CD14-positive monocyte (primary cell): ENCODE measurements around the gene RAB14. TPM values are rescaled to one million over a fixed set of nuclear protein-coding genes. Genes with fewer than 3 reads are reported as not detected.
A peak's percentile ranks its signal among the peaks of the same experiment; 100 is the strongest.

ENCODE experiments used
- DNase-seq, 3 donors: peaks; one replicate each; pipeline ENCODE4 v3.0.0-alpha.2; 2011 to 2022
- H2AFZ ChIP-seq: 2 replicates; pipeline ENCODE4 v1.6.0; 2012; ENCODE audit warnings: mild to moderate bottlenecking, low read depth, low read length, inconsistent platforms; ENCODE audit not compliant: insufficient read depth, poor library complexity, severe bottlenecking
- H3K27ac ChIP-seq, 2 donors: 1 replicate in 1 of 2; 2 replicates in 1 of 2; pipeline ENCODE4 v1.5.1; 2012 to 2013; ENCODE audit warnings: low read length in 2 of 2, control low read depth in 1 of 2, inconsistent platforms in 1 of 2, low read depth in 1 of 2, mild to moderate bottlenecking in 1 of 2
- H3K27me3 ChIP-seq, 2 donors: one replicate each; pipeline versions ENCODE4 v1.6.0 to v1.6.1; 2011 to 2013; ENCODE audit warnings: low read length in 2 of 2; ENCODE audit not compliant: control insufficient read depth in 2 of 2, insufficient read depth in 2 of 2
- H3K36me3 ChIP-seq, 2 donors: replicated peaks in 1 of 2; 1 replicate in 1 of 2; 2 replicates in 1 of 2; pipeline versions ENCODE4 v1.5.1 to v1.6.1; 2012 to 2013; ENCODE audit warnings: low read length in 2 of 2, control low read depth in 1 of 2, inconsistent platforms in 1 of 2, mild to moderate bottlenecking in 1 of 2; ENCODE audit not compliant: insufficient read depth in 2 of 2, control insufficient read depth in 1 of 2
- H3K4me1 ChIP-seq, 2 donors: 1 replicate in 1 of 2; 2 replicates in 1 of 2; pipeline versions ENCODE4 v1.5.1 to v1.6.1; 2012 to 2013; ENCODE audit warnings: low read length in 2 of 2, control low read depth in 1 of 2, inconsistent platforms in 1 of 2, mild to moderate bottlenecking in 1 of 2, moderate library complexity in 1 of 2; ENCODE audit not compliant: insufficient read depth in 2 of 2, control insufficient read depth in 1 of 2
- H3K4me2 ChIP-seq: replicated peaks from 2 replicates; pipeline ENCODE3; 2012; ENCODE audit warnings: low read length, moderate library complexity, mild to moderate bottlenecking; ENCODE audit not compliant: poor library complexity, severe bottlenecking; ENCODE audit errors: extremely low read depth
- H3K4me3 ChIP-seq, 3 experiments: fragments of 200-600 bp in 1 of 3; sonication (generic) in 1 of 3; replicated peaks in 1 of 3; 1 replicate in 2 of 3; 2 replicates in 1 of 3; pipeline ENCODE4 v1.5.1; 2011 to 2013; ENCODE audit warnings: low read length in 3 of 3, mild to moderate bottlenecking in 3 of 3, control low read depth in 2 of 3, low read depth in 2 of 3, inconsistent platforms in 1 of 3, moderate library complexity in 1 of 3
- H3K79me2 ChIP-seq: 2 replicates; pipeline ENCODE4 v1.6.0; 2012; ENCODE audit warnings: mild to moderate bottlenecking, control low read depth, inconsistent platforms, low read length, moderate library complexity; ENCODE audit not compliant: insufficient read depth
- H3K9ac ChIP-seq: 2 replicates; pipeline ENCODE4 v1.6.0; 2017; ENCODE audit warnings: low read length, mild to moderate bottlenecking; ENCODE audit not compliant: insufficient read depth, poor library complexity, severe bottlenecking
- H3K9me3 ChIP-seq, 2 donors: replicated peaks in 1 of 2; 1 replicate in 1 of 2; 2 replicates in 1 of 2; pipeline versions ENCODE4 v1.5.1 to v1.6.1; 2012 to 2013; ENCODE audit warnings: low read length in 2 of 2, control low read depth in 1 of 2; ENCODE audit not compliant: control insufficient read depth in 1 of 2, insufficient read depth in 1 of 2
- H4K20me1 ChIP-seq: 2 replicates; pipeline ENCODE4 v1.6.0; 2012; ENCODE audit warnings: mild to moderate bottlenecking, low read length, control low read depth, moderate library complexity; ENCODE audit not compliant: insufficient read depth
- H3K27ac Mint-ChIP-seq, 7 donors: one replicate each; pipeline ENCODE4 v1.8.0; 2020; ENCODE audit warnings: mild to moderate bottlenecking in 7 of 7, mixed read lengths in 7 of 7, moderate library complexity in 6 of 7, inconsistent platforms in 2 of 7
- H3K27me3 Mint-ChIP-seq, 3 donors: one replicate each; pipeline ENCODE4 v1.8.0; 2021 to 2022; ENCODE audit warnings: low read depth in 3 of 3, mild to moderate bottlenecking in 3 of 3, mixed read lengths in 3 of 3, moderate library complexity in 3 of 3, inconsistent platforms in 1 of 3
- H3K36me3 Mint-ChIP-seq, 2 donors: one replicate each; pipeline ENCODE4 v1.8.0; 2020; ENCODE audit warnings: mixed read lengths in 2 of 2, inconsistent platforms in 1 of 2, mild to moderate bottlenecking in 1 of 2
- H3K4me1 Mint-ChIP-seq: one replicate; pipeline ENCODE4 v1.8.0; 2020; ENCODE audit warnings: mild to moderate bottlenecking, mixed read lengths
- H3K4me3 Mint-ChIP-seq, 2 donors: one replicate each; pipeline ENCODE4 v1.8.0; 2020; ENCODE audit warnings: mild to moderate bottlenecking in 2 of 2, mixed read lengths in 2 of 2, moderate library complexity in 1 of 2
- H3K9me3 Mint-ChIP-seq, 7 donors: one replicate each; pipeline ENCODE4 v1.8.0; 2020 to 2022; ENCODE audit warnings: mixed read lengths in 7 of 7, mild to moderate bottlenecking in 6 of 7, moderate library complexity in 6 of 7, inconsistent platforms in 2 of 7
- WGBS: methylation state at CpG from one replicate; pipeline ENCODE4 v1.1.5; 2013; ENCODE audit warnings: missing lambda C conversion rate; ENCODE audit not compliant: insufficient coverage; 5-methylcytosine and 5-hydroxymethylcytosine counted together
- intact Hi-C, 2 donors: fragments of 100-400 bp; cut with micrococcal nuclease; formaldehyde crosslinking; loops; one replicate each; pipeline versions ENCODE4 v1.15.0 to v1.15.1; 2023
- polyA plus RNA-seq, 3 donors: library from polyadenylated mRNA; depleted of rRNA in 1 of 3; unstranded in 2 of 3; stranded (reverse) in 1 of 3; fragments of 300-500 nt in 2 of 3; fragments of >200 nt in 1 of 3; fragmentation: Illumina TruSeq in 2 of 3; gene quantifications; 1 replicate in 2 of 3; 2 replicates in 1 of 3; pipeline ENCODE4 v1.2.3, GENCODE V29; 2012 to 2021
- TF ChIP-seq, protein P1 (sequence below): fragments of 200-600 bp; IDR thresholded peaks from one replicate; pipeline ENCODE4 v1.8.0; 2022; ENCODE audit warnings: antibody characterized with exemption, mild to moderate bottlenecking

RAB14 gene
- polyA plus RNA-seq, 3 donors = 23.1 to 60.0 (median 44.4) TPM

DNA sequence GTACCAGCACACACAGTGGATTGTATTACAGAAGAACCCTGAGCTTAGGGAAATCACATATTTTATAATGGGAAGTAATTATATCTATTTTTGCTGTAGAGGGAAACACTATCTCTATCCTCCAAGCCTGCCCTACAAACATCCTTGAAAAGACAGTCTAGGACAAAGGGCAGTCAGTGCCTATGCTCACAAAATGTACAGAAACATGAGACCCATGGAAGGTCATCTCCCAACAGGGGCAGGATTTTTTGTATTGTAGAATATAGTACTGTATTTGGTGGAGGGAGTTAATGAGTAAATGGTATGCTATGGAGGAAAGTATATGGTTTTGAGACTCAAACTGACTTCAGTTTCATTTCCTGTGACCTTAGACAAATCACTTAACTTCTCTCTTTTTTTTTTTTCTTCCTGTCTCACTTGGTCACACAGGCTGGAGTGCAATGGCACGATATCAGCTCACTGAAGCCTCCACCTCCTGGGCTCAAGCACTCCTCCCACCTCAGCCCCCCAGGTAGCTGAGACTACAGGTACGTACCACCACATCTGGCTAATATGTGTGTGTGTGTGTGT is 5.8 kb upstream of the RAB14 start:
- Histone ChIP-seq H3K79me2 (no peaks in the 10 kb centered on the region), H3K27ac (peak overlapping the region; percentile 57 to 81), H3K4me1 (peaks cover 30 to 32% of the 10 kb centered on the region in 2 donors), H3K4me2 (peak overlapping the region; percentile 56), H2AFZ (peak overlapping the region; percentile 41), H3K9ac (peak overlapping the region; percentile 10), H3K9me3 (no peaks in the 10 kb centered on the region), H4K20me1 (no peaks in the 10 kb centered on the region), H3K4me3 (peak overlapping the region in 1 of 3 experiments; percentile 48), H3K27me3 (no peaks in the 10 kb centered on the region), H3K36me3 (peaks cover 0 to 4% of the 10 kb centered on the region in 2 donors)
- Mint-ChIP-seq H3K27ac (peak overlapping the region; percentile 80 to 93 (median 86)), H3K4me3 (peak overlapping the region in 1 of 2 donors; percentile 63), H3K27me3 (peaks cover 0 to 2% (median 1%) of the 10 kb centered on the region in 3 donors), H3K9me3 (peaks cover 0 to 2% (median 0%) of the 10 kb centered on the region in 7 donors), H3K4me1 (peaks cover 35% of the 10 kb centered on the region), H3K36me3 (peaks cover 3 to 9% of the 10 kb centered on the region in 2 donors)
- intact Hi-C loops = loop anchor here in 1 of 2 donors (5.0 kb wide), 3 partner anchors 45 to 195 kb away; no protein-coding TSS in a partner anchor
- peak; percentile 48 to 73 (median 71) for DNase-seq
- no CpG with 5 or more reads among the region's 2 CpGs for WGBS
- TF ChIP-seq, protein P1, sequence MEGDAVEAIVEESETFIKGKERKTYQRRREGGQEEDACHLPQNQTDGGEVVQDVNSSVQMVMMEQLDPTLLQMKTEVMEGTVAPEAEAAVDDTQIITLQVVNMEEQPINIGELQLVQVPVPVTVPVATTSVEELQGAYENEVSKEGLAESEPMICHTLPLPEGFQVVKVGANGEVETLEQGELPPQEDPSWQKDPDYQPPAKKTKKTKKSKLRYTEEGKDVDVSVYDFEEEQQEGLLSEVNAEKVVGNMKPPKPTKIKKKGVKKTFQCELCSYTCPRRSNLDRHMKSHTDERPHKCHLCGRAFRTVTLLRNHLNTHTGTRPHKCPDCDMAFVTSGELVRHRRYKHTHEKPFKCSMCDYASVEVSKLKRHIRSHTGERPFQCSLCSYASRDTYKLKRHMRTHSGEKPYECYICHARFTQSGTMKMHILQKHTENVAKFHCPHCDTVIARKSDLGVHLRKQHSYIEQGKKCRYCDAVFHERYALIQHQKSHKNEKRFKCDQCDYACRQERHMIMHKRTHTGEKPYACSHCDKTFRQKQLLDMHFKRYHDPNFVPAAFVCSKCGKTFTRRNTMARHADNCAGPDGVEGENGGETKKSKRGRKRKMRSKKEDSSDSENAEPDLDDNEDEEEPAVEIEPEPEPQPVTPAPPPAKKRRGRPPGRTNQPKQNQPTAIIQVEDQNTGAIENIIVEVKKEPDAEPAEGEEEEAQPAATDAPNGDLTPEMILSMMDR = no peak

DNA sequence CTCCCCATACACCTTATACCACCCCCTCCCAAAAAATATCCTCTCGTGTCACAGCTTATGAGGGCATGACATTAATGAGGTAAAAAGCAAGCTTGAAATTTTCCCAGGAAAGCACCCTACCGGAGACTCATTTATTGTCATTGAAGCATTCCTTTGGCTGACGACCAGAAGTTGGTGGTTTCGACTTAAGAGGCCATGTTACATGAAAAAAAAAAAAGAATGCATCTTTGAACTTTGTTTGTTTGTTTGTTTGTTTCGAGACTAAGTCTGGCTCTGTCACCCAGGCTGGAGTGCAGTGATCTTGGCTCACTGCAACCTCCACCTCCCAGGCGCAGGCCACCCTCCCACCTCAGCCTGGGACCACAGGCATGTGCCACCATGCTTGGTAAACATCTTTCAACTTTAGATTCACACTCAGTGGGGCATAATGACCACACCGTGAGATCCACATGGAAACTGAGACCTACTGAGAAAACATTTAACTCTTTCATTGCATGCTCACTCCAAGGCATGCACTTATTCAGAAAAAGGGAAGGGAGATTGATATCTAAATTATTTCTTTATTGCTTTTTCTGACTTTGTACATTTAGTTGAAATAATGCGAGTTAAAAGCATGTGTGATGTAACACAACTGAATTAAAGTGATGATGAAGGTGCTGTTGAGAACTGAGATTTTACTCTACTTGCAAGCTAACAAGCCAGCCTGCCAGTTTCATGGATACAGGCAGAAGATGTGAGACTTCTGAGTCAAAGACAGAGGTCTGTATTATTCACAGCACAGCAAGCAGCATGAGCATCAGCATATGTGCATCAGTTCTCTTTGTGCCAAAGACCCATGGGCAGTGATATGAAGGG is 5.1 kb upstream of the RAB14 start:
- Histone ChIP-seq H3K4me3 (peak overlapping the region in 1 of 3 experiments; percentile 48), H3K79me2 (peaks cover under 1% of the 10 kb centered on the region), H3K9ac (peak overlapping the region; percentile 10), H3K27me3 (no peaks in the 10 kb centered on the region), H4K20me1 (no peaks in the 10 kb centered on the region), H3K27ac (peak overlapping the region in 1 of 2 donors; percentile 81), H3K4me1 (peaks cover 36 to 37% of the 10 kb centered on the region in 2 donors), H3K9me3 (no peaks in the 10 kb centered on the region), H2AFZ (peak overlapping the region; percentile 41), H3K36me3 (peaks cover 0 to 4% of the 10 kb centered on the region in 2 donors), H3K4me2 (peak overlapping the region; percentile 56)
- H3K36me3 Mint-ChIP-seq = peaks cover 3 to 9% of the 10 kb centered on the region in 2 donors
- H3K4me3 Mint-ChIP-seq = peak overlapping the region in 1 of 2 donors; percentile 63
- peak overlapping the region; percentile 80 to 93 (median 86) for H3K27ac Mint-ChIP-seq
- intact Hi-C loops = loop anchor here in 1 of 2 donors (5.0 kb wide), 3 partner anchors 46 to 196 kb away; no protein-coding TSS in a partner anchor
- peaks cover 0 to 2% (median 0%) of the 10 kb centered on the region in 7 donors for H3K9me3 Mint-ChIP-seq
- peak in 1 of 3 donors; percentile 32 for DNase-seq
- WGBS = 82% methylated on average over 3 of the region's 8 CpGs
- H3K4me1 Mint-ChIP-seq = peaks cover 39% of the 10 kb centered on the region
- TF ChIP-seq, protein P1 = no peak
- H3K27me3 Mint-ChIP-seq = peaks cover 0 to 2% (median 1%) of the 10 kb centered on the region in 3 donors
